LHCN-M2 (cell line): ENCODE measurements around the gene PARD6A. TPM values are rescaled to one million over a fixed set of nuclear protein-coding genes. Genes with fewer than 3 reads are reported as not detected.

Source experiments
- DNase-seq: peaks from one replicate; pipeline ENCODE4 v3.0.0-alpha.2; 2012; ENCODE audit warnings: low read depth
- polyA plus RNA-seq: library from polyadenylated mRNA; unstranded; fragments of >200 nt; gene quantifications from one replicate; pipeline ENCODE4 v1.2.1, GENCODE V29; 2012; ENCODE audit warnings: missing spikeins
- total RNA-seq: library from RNA; depleted of rRNA; stranded (reverse); fragments of >200 nt; gene quantifications from 2 replicates; pipeline ENCODE4 v1.2.3, GENCODE V29; 2014; rRNA removed

PARD6A gene, protein sequence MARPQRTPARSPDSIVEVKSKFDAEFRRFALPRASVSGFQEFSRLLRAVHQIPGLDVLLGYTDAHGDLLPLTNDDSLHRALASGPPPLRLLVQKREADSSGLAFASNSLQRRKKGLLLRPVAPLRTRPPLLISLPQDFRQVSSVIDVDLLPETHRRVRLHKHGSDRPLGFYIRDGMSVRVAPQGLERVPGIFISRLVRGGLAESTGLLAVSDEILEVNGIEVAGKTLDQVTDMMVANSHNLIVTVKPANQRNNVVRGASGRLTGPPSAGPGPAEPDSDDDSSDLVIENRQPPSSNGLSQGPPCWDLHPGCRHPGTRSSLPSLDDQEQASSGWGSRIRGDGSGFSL
- total RNA-seq: 0.86 and 3.2 TPM in 2 replicates
- polyA plus RNA-seq: 1.1 TPM

DNA sequence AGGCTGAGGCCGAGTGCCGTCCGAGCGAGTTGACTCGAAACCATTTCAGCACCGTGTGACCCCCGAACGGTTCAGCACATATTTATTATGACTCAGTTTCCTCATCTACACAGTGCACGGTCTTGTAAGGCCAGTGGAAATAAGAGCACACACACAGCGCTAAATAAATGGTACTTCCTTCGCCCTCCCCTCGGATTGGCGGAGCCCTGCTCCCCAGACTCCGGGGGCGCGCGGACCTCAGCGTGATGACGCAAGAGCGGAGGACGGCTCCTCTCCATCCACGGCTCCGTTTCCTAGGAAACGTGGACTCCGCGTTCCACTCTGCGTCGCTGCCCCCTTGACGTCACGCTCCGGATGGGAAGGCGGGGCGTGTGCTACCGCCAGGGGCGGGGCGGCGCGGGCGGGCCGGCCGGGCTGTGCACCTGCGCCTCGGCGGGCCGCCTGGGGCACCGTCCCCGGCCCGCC, at the start of gene PARD6A:
Gene PARD6A (plus strand): TSS at position 397 of the 465 bp plus-strand sequence. CDS start 79 bp downstream, outside the sequence.
- DNase-seq: peak; percentile 96

DNA sequence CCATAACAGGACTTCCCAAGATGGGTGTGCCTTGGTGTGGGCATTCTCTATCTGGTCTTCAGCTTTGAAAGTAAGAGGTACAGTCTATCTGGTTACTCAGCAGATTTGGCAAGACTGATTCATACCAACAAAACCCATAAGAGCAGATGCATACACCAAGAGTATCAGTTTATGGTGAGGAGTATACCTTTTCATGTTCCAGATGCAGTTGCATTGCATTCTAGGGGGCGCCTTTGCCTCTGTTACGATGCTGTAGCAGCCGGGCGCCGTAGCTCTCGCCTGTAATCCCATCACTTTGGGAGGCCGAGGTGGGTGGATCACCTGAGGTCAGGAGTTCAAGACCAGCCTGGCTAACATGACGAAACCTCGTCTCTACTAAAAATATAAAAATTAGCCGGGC, 47.0 kb upstream of the PARD6A start:
- no peak for DNase-seq

DNA sequence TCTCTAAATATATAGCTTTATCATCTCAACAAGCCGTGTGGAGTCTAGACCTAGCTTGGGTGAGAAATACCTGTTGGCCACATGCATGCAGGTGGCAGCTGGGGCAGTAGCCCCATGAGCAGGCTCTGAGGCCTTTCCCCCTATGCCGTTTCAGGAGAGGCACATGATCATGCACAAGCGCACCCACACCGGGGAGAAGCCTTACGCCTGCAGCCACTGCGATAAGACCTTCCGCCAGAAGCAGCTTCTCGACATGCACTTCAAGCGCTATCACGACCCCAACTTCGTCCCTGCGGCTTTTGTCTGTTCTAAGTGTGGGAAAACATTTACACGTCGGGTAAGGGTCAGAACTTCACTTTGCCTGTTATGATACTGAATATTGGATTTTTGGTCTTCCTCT, 32.5 kb upstream of the PARD6A start:
- DNase-seq: no peak

DNA sequence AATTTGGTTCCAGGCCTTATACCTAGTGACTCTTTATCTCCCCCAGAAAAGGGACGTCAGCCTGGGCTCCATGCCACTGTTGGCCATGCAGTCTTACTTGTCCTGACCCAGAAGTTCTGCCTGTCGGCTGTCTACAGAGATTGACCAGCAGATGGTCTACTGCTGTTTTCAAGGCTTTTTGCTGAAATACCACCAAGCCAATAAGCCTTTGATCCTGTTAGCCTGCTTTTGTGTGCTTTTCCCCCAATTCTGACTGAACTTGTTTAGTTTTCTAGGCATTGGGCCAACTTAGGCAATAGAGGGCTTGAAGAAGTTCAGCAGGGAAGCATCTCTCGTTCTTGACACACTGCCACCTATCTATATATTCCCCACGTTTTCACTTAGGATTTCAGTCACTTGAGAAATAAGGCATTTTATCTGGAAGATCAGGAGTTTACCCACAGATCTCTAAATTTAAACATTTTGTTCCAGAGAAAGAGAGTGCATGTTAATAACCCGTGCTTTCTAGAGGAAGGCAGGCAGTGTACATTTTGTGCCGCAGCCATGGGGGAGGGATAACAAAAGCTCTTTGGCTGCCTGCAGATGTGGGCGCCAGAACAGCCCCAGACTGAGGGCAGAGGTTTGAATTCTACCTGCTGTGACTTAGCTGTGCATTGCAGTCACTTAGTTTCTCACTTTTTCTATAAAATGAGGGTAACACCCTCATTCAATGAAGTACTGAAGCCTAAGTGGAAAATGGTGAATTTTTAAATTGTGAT, 28.2 kb upstream of the PARD6A start:
- DNase-seq: no peak

DNA sequence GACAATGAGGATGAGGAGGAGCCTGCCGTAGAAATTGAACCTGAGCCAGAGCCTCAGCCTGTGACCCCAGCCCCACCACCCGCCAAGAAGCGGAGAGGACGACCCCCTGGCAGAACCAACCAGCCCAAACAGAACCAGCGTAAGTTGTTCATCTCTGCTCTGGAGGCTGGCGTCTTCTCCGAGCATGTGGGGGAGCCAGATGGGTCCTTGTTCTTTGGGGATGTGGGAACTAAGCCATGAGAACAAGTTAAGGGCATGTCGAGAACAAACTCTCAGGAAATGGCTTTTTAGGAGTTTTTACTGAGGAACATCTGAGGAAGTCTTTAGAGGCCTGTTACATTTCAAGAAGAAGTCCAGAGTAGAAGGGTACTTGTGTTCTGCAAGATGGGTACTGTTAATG, 24.0 kb upstream of the PARD6A start:
- no peak for DNase-seq

DNA sequence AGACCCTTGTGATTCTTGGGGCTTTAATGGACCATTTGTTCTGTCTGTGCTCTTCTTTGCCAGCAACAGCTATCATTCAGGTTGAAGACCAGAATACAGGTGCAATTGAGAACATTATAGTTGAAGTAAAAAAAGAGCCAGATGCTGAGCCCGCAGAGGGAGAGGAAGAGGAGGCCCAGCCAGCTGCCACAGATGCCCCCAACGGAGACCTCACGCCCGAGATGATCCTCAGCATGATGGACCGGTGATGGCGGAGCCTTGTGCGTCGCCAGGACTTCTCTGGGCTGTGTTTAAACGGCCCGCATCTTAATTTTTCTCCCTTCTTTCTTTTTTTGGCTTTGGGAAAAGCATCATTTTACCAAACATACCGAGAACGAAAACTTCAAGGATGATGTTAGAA, 23.1 kb upstream of the PARD6A start:
- no peak for DNase-seq

DNA sequence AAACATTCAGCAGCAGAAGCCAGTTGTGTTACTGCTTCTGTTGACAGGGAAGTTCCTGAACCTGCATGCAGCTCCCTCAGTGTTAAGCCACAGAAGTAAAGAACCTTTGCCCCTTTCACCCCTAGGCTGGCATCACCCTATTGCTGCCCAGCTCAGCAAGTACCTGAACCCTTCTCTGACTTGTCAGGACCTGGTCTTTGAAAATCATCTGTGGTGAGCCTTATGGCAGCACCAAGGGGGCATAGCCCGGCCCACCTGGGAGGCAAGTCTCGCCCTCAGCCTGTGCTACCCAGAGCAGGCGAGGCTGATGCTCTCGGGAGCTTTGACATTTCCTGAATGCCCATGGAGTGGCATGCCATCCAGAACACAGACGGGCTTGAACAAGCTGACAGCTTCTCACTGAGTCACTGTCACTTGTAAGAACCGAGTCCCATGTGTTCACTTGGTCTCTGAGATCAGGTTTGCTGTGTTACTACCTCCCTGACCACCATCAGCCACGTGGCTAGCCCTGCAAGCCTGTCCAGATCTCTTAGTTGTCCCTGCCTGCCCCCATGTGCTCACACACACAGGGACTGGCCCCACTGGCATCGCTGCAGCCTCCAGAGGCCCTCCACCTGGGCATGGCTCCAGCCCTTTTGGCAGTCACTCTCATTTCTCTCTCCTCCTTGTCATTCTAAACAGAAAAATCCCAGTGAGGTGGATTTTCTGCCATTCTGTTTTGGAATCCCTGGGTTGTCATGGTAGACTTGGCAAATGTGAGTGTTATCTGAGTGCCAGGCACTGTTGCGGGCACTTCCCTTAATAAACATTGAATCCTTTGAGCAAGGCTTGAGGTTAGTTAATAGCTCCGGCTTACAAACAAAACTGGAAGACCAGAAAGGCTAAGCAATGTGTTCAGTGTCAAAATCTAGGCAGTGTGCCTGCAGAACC, 18.7 kb upstream of the PARD6A start:
- DNase-seq: no peak

DNA sequence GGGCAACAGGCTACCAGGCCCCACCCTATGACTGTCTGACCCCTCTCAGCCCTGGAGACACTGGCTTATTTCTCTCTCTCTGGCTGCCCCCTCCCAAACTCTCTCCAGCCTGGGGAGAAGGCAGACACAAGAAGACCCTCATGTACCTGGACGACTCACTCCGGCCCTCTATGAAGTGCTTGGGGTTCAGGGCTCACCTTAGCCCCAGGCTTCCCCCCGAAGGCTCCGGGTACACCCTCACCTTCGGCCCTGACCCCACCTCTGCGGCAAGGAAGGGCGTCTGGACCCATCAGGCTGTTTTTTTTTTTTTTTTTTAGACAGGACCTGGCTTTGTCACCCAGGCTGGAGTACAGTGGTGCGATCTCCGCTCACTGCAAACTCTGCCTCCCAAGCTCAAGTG, 16.7 kb upstream of the PARD6A start:
- DNase-seq: no peak

DNA sequence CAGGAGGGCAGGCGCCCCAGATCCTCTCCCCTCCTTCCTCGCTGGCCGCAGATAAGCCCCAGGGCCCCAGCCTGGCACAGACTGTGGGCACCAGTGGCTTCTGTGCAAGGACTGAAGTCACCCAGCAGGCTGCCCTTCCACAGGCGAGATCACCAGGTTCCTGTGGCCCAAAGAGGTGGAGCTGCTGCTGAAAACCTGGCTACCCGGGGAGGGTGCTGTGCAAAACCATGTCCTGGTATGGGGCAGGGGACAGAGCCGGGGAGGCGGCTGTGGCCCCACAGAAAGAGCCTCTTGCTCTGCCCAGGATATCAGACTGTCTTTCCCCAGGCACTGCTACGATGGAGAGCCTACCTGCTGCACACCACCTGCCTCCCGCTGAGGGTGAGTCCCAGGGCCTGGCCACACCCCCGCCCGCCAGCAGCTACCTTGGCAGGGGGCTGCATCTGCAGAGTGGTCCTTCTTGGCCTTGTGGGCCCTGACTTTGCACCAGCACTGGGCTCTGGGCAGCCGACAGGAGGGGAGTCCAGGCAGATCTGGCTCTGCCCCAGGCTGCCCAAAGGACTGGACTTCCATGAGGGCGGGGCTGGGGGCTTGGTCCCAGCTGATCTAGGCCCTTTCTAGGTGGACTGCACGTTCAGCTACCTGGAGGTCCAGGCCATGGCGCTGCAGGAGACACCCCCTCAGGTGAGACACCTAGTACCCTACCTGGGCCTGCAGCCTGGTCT, 15.2 kb upstream of the PARD6A start:
- DNase-seq: no peak

DNA sequence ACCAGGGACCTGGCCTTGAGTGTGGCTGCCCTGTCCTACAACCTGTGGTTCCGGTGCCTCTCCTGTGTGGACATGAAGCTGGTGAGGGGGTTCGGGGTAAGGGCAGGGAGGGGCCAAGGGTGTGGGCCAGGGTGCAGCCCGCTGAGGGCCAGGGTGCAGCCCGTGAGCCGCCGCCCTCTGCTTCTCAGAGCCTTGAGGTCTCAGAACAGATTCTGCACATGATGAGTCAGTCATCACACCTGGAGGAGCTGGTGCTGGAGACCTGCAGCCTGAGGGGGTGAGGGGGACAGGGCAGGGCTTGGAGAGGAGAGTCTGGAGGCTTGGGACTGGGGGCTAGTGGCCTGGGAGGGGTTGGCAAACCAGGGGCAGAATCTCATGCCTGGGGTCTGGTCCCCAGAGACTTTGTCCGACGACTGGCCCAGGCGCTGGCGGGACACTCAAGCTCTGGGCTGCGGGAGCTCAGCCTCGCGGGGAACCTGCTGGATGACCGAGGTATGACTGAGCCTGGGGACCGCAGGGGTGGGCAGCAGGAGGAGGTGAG, 13.6 kb upstream of the PARD6A start:
- DNase-seq: no peak

DNA sequence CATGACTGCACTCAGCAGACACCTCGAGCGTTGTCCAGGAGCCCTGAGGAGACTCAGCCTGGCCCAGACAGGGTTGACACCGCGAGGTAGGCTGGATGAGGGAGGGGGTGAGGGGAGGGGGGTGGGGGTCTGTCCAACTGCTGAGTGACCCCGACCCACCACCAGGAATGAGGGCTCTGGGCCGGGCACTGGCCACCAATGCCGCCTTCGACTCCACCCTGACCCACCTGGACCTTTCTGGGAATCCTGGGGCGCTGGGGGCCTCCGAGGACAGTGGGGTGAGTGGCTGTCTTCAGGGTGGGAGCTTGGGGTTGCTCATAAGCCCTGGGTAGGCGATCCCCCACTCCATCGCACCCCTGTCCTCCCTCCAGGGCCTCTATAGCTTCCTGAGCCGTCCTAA, 13.1 kb upstream of the PARD6A start:
- DNase-seq: no peak

DNA sequence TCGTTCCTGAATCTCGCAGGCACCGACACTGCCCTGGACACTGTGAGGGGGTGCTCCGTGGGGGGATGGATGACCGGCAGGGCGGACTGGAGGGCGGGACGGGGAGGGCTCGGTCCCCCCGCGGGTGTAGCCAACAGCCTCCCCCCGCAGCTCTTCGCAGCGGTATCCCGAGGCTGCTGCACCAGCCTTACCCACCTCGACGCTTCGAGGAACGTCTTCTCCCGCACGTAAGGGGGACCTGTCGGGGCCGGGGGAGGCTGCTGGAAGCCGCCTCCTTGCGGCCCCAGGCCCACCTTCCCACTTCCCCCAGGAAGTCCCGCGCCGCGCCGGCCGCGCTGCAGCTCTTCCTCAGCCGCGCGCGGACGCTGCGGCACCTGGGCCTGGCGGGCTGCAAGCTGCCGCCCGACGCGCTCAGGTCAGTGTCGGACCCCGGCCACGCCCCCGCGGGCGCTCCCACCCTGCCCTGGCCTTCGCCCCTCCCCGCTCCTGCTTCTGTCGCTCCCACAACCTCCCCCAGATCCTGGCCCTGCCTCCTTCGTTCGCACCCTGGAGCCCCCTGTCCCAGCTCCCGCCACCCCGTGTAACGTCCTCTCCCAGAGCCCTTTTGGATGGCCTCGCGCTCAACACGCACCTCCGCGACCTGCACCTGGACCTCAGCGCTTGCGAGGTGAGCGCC, 12.5 kb upstream of the PARD6A start:
- no peak for DNase-seq

DNA sequence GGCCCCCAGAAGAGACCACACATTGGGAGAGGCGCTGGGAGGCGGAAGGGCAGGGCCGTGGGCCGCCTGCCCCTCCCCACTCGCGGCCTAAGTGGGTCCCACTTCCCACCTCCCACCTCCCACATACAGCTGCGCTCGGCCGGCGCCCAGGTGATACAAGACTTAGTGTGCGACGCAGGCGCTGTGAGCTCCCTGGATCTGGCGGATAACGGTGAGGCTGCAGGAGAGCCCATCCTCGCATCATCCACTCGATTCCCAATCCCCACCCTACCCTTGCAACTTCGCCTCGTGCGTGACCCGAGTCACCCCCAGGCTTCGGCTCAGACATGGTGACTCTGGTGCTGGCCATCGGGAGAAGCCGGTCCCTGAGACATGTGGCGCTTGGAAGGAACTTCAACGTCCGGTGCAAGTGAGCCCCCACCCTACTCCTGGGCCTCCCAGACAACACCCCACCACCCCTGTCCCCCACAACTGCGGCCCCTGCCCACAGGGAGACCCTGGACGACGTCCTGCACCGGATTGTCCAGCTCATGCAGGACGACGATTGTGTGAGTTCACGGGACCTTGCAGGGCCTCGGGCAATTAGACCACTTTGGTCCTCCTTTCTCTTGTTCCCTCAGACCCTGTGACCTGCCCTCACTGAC, 11.9 kb upstream of the PARD6A start:
- DNase-seq: no peak

DNA sequence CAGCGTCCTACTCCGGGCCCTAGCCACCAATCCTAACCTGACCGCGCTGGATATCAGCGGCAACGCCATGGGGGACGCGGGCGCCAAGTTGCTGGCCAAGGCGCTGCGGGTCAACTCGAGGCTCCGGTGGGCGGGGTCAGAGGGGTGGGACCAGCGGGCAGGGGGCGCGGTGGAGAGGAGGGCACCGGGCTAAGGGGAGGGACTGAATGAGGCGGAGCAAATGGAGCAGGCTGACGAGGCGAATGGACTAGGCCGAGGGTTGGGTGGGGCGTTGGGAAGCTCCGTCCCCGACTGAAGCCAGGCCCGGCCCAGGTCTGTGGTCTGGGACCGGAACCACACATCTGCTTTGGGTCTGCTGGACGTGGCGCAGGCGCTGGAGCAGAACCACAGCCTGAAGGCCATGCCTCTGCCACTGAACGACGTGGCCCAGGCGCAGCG, 11.2 kb upstream of the PARD6A start:
- no peak for DNase-seq

DNA sequence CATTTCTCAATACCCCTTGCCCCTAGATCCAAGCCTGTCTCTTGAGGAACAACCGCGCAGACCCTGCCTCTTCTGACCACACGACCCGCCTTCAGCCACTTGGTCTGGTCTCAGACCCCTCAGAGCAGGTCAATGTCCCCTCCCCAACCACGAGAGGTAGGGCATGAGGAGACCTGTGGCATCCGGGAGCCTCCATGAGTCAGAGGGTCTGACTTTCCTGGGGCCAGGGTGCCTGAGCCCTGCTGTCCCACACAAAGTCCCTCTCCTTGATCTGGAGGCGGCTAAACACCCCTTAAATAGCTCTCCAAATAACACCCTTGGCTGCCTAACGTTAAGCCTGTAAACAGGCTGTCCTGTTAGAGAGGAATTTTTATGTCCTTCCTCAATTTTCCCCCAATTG, 10.7 kb upstream of the PARD6A start:
- DNase-seq: no peak

DNA sequence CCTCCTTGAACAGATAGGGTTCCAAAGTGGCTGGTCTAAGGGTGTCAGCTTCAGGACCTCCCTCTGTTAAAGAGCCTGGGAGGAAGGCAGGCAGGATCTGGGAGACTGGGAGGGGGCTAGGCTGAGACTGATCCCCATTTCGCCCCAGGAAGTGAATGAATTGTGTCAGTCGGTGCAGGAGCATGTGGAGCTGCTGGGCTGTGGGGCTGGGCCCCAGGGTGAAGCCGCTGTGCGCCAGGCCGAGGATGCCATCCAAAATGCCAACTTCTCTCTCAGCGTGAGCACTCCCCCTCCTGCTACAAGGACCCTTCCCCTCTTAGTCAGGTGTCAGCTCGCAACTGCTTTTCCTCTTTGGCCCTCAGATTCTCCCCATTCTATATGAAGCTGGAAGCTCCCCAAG, 9.7 kb upstream of the PARD6A start:
- DNase-seq: no peak

DNA sequence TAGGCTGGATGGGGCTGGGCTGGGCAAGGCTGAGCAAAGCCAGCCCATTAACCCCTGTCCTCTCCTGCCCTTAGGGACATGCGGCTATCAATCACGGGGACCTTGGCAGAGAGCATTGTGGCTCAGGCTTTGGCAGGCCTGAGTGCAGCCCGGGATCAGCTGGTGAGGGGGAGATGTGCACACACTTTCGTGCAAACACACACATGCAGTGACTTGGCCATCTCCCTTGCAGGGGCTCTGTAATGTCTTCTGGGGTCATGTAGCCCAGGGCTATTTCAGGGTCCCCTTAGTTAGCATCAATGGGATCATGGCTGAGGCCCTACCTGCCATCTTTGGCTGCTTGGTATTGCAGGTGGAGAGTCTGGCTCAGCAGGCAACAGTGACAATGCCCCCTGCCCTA, 8.9 kb upstream of the PARD6A start:
- no peak for DNase-seq

DNA sequence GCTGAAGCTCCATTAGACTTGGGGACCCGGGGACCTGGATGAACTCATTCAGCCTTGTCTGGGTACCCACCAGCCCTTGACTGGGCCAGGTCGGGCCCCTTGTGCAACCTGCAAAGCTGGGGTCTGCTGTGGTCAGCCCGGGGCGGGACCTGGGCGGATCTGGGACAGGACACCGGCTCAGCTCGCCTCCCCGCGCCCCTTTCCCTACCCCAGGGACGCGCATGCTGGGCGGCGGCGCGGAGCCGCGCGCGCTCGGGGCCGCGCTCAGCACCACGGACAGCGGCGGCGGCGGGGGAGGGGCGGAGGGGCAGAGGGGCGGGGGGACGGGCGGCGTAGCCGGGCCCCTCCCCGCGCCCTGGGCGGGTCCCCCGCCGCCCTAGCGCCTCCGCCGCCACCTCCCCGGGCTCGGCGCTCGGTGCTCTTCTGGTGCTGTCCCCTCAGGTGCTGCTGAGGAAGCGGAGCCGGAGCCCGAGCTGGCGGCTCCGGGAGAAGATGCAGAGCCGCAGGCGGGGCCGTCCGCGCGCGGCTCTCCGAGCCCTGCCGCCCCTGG, 8.1 kb upstream of the PARD6A start:
- DNase-seq: no peak

DNA sequence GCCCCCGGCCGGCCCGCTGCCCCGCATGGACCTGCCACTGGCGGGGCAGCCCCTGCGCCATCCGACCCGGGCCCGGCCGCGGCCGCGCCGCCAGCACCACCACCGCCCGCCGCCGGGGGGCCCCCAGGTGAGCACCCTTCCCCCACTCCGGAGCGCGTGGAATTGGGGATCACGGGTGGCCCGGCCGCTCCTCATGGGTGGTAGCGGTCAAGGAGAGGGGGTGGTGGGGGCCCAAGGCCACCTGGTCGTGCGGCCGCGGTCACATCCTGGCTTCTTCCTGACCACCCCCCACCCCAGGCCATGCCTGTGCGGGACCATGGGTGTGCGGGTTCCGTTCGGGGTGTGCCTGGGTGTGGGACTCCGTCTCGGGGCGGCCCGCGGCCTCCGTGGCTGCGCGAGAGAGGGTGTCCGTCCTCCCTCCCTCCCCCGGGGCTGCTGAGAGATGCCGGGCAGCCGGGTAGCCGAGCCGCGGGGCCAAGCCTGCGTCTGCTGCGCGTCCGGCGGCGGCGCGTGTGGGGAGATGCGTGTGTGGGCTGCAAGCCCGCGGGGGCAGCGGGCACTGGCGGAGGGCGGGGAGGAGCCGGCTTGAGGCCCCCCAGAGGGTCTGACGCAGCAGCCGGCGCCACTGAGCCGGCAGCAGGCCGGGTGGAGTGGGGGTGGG, 7.5 kb upstream of the PARD6A start:
- no peak for DNase-seq
